ENCODE results near the gene EHMT1. TPM values are rescaled to one million over a fixed set of nuclear protein-coding genes. Genes with fewer than 3 reads are reported as not detected.

EHMT1 gene
- total and polyA plus RNA-seq, 9 of the 15 experiments (the other 6 are each of a cell fraction or from before 2014, with no cell fraction given), result 2.2 to 76.0 (median 36.4) TPM

DNA sequence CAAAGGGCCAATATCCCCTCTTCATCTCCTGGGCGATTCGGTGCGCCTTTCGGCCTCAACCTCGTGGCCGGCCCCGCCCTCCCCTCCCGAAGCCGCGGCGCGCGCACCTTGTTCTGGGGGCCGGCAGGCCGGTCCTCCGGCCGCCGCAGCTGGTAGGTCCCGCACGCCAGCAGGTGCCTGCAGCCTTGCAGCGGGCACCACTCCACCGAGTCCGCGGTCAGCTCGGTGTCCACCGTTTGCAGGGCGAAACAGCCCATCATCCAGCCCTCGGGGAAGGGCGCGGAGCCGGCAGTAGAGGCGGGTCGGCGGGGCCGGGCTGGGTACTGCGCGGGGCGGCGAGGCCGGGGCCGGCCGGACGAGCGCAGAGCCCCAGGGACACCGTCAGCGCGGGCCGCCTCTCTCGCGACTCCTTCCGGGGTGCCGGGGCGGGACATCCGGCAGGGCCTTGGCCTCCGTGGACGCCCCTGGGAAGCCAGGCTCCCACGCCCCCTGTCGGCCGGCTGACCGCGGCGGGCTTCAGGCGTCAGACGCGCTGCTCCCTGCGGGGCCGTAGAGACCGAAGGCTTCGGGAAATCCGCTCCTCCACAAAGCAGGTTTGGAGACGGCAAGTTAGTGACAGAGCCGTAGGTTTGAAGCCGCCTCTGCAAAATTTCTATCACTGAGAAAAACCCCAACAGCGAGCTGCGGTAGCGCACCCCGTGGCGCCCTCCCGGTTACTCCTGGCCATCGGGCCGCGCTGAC, 40.1 kb upstream of the EHMT1 start, which contains the start of gene DPH7 (continued):
- TF ChIP-seq ZNF165 (CRISPR knock-in tag; IDR thresholded peaks at IDR 0.05; ENCODE audit: borderline replicate concordance), result no peak; the same call in 1 of the 2 replicates
- TF ChIP-seq POLR2AphosphoS2 (IDR thresholded peaks at IDR 0.05; ENCODE audit: low read length), result peak; percentile 76; the same call in 1 of the 2 replicates
- no peak for TF ChIP-seq RFX1 (IDR thresholded peaks at IDR 0.05)
- TF ChIP-seq CHD4 (IDR thresholded peaks at IDR 0.05; ENCODE audit: insufficient read depth, insufficient replicate concordance, low read depth, low read length, poor library complexity, severe bottlenecking), result no peak
- TF ChIP-seq ZNF354B (CRISPR knock-in tag; IDR thresholded peaks at IDR 0.05), result no peak
- TF ChIP-seq STAT5A (IDR thresholded peaks at IDR 0.05; ENCODE audit: borderline replicate concordance, low read length), result no peak
- TF ChIP-seq KLF1 (tag; IDR thresholded peaks at IDR 0.05), result 0 out of 2 replicates have a peak, but pooled peaks have one; percentile 38
- no peak for TF ChIP-seq ETV1 (tag; conservative IDR thresholded peaks at IDR 0.05; ENCODE audit: low read depth)
- no peak for TF ChIP-seq LEF1 (IDR thresholded peaks at IDR 0.05)
- no peak for TF ChIP-seq NFIX (CRISPR knock-in tag; IDR thresholded peaks at IDR 0.05; ENCODE audit: low read depth)
- peak; percentile 14; the same call in 1 of the 2 replicates for TF ChIP-seq SAFB (IDR thresholded peaks at IDR 0.05; ENCODE audit: borderline replicate concordance, low read depth, low read length)
- TF ChIP-seq, protein P1, sequence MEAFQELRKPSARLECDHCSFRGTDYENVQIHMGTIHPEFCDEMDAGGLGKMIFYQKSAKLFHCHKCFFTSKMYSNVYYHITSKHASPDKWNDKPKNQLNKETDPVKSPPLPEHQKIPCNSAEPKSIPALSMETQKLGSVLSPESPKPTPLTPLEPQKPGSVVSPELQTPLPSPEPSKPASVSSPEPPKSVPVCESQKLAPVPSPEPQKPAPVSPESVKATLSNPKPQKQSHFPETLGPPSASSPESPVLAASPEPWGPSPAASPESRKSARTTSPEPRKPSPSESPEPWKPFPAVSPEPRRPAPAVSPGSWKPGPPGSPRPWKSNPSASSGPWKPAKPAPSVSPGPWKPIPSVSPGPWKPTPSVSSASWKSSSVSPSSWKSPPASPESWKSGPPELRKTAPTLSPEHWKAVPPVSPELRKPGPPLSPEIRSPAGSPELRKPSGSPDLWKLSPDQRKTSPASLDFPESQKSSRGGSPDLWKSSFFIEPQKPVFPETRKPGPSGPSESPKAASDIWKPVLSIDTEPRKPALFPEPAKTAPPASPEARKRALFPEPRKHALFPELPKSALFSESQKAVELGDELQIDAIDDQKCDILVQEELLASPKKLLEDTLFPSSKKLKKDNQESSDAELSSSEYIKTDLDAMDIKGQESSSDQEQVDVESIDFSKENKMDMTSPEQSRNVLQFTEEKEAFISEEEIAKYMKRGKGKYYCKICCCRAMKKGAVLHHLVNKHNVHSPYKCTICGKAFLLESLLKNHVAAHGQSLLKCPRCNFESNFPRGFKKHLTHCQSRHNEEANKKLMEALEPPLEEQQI (IDR thresholded peaks at IDR 0.05), result no peak
- TF ChIP-seq SMARCE1 (IDR thresholded peaks at IDR 0.05), result 0 out of 2 replicates have a peak, but pooled peaks have one; percentile 34
- TF ChIP-seq ZEB2 (IDR thresholded peaks at IDR 0.05), result no peak
- no peak for TF ChIP-seq ZNF12 (CRISPR knock-in tag; IDR thresholded peaks at IDR 0.05)
- peak; percentile 65 for TF ChIP-seq ZNF431 (CRISPR knock-in tag; IDR thresholded peaks at IDR 0.05)
- TF ChIP-seq, protein P2, sequence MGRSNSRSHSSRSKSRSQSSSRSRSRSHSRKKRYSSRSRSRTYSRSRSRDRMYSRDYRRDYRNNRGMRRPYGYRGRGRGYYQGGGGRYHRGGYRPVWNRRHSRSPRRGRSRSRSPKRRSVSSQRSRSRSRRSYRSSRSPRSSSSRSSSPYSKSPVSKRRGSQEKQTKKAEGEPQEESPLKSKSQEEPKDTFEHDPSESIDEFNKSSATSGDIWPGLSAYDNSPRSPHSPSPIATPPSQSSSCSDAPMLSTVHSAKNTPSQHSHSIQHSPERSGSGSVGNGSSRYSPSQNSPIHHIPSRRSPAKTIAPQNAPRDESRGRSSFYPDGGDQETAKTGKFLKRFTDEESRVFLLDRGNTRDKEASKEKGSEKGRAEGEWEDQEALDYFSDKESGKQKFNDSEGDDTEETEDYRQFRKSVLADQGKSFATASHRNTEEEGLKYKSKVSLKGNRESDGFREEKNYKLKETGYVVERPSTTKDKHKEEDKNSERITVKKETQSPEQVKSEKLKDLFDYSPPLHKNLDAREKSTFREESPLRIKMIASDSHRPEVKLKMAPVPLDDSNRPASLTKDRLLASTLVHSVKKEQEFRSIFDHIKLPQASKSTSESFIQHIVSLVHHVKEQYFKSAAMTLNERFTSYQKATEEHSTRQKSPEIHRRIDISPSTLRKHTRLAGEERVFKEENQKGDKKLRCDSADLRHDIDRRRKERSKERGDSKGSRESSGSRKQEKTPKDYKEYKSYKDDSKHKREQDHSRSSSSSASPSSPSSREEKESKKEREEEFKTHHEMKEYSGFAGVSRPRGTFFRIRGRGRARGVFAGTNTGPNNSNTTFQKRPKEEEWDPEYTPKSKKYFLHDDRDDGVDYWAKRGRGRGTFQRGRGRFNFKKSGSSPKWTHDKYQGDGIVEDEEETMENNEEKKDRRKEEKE (IDR thresholded peaks at IDR 0.05; ENCODE audit: borderline replicate concordance in 1 of 2, control insufficient read depth in 1 of 2, low read depth in 2 of 2, low read length in 1 of 2), result peak in 1 of 2 experiments; percentile 69; a peak in 2 of 4 replicates
- no peak for TF ChIP-seq MED1 (CRISPR knock-in tag; IDR thresholded peaks at IDR 0.05; ENCODE audit: borderline replicate concordance)
- TF ChIP-seq TCF3 (CRISPR knock-in tag; IDR thresholded peaks at IDR 0.05), result peak; percentile 42; the same call in 1 of the 2 replicates
- TF ChIP-seq ZNF444 (CRISPR knock-in tag; IDR thresholded peaks at IDR 0.05), result no peak
- 0 out of 2 replicates have a peak, but pooled peaks have one; percentile 41 for TF ChIP-seq ZNF76 (CRISPR knock-in tag; IDR thresholded peaks at IDR 0.05; ENCODE audit: borderline replicate concordance)
